Measurements from ENCODE around the gene PPFIA1.

Gene PPFIA1

GRCh38 chr11:70297341-70297740 is 26.9 kb downstream of the PPFIA1 start:
- no peak for DNase-seq (ENCODE audit: low read depth in 2 of 2)

DNA sequence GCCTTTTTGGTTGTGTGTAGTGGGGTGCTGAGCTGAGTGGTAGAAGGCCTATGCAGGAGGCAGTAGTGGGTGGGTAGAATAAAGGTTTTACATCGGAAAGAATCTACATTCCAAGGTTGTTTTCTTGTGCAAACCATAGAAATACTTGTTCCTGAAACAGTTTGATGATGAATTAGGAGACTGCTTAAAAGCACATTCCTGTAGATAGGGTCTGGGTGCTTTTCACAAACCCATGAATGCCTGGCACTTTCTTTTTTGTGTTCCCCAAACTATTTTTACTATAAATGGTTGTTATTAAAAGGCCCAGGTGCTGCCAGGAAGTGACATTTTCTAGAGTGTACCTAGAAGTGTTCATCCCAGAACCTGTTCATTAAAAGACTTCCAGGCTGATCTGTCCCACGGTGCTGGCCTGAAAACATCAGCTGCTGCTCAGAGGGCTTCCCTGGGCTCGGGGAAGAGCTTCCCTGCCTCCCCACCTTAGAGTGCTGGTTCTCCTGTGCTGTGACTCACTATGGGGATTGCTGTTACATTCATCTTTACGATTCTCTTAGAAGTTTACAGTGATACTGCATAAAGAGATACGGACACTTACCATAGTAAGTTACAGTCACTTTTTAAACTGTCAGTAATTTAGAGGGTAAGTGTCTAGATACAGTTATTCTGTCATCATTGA is 27.9 kb downstream of the PPFIA1 start:
- DNase-seq (ENCODE audit: low read depth in 2 of 2), result no peak

DNA sequence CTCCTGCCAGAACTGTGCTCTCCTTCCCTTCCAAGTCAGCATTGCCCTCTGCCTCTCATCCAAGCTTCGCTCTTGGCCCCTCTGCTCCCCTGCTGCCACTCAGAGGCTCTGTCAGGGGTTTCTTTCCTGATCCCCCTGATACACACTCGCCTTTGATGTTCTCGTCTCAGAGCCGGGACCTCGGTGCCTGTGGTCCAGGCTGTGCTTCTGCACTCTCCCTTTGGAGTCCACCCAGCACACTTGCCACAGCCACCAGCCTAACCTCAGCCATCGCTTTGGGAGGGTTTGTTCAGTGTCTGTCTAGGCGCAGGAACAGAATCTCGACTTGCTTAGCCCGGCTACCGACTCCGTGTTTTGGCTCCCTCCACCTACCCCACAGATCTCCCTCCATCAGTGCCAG is 29.1 kb downstream of the PPFIA1 start:
- no peak for DNase-seq (ENCODE audit: low read depth in 2 of 2)

- no peak for DNase-seq (ENCODE audit: low read depth in 2 of 2)
Observed at GRCh38 chr11:70301191-70301590, 30.7 kb downstream of the PPFIA1 start.

DNA sequence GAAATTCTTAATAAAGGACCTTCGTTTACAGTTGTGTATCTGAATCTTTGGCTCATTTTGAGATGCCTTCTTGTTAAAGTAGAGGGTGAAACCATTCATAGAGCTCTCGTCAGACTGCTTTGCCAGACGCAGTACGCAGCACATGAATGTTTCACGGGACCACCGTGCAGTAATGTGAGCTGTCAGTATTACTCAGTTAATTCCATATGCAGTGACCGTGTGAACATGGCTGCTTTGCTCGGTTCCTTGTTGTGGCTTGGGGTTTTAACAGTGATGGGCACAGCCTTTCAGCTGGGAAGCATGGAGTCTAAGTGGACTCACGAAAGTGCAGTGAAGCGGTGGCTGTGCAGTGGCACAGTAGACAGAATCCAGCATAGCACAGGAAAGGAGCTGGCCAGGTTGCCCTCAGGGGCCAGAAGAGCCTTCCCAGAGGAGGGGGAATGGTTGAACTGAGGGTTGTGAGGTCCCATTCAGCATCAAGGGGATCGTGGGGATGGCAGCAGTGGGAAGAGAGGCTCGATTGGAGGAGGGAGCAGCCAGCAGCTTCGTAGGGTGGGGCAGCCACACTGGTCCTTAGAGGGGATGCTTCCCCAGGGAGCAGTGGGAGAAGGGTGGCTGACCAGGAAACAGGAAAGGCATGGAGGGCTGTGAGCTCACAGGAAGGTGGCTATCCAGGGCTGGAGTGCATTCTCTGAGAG is 31.4 kb downstream of the PPFIA1 start:
- no peak for DNase-seq (ENCODE audit: low read depth in 2 of 2)

DNA sequence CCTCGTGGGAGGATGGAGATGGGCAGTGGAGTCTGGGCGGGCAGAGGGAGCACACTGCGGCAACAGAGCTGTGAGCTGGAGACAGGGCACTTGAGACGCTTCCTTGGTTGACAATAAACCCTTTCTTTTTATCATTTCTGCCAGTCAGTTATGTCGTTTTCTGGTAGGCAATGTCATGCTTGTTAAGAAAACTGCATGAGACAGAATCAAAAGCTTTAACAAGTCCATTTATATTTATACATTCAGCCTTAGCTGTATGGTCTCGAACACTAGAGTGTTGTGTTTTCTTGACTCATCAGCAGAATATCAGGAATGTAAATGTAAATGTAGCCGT is 31.9 kb downstream of the PPFIA1 start:
- DNase-seq (ENCODE audit: low read depth in 2 of 2), result no peak

DNA sequence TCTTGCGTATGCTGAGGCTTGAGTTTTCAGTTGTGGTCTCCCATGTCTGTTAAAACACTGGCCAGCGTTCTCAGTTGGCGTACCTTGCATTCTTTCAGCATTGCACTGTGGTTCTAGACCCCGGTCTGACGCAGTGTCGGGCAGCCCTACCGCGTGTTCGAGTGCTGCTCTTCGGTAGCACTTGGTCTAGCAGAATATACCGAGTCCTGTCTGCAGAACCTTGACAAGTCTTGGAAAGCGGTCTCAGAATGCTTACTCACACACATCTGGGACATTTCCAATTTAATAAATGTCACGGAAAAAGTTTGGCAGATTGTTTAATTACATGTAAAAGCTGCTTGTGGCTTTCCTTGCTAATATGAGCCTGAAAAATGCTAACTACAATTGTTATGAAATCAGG is 32.6 kb downstream of the PPFIA1 start:
- no peak for DNase-seq (ENCODE audit: low read depth in 2 of 2)

DNA sequence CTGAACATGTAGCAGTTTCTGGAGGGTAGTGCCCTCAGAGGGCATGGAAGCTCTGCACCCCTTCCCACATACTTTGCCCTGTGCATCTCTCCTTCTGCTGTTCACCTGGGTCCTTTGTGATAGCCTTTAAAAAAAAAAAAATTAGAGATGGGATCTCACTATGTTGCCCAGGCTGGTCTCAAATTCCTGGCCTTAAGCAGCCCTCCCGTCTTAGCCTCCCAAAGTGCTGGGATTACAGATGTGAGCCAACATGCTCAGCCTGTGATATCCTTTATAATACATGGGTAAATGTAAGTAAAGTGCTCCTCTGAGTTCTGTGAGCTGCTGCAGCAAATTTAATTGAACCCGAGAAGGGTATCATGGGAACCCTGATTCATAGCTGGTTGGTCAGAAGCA is 33.7 kb downstream of the PPFIA1 start:
- no peak for DNase-seq (ENCODE audit: low read depth in 2 of 2)

DNA sequence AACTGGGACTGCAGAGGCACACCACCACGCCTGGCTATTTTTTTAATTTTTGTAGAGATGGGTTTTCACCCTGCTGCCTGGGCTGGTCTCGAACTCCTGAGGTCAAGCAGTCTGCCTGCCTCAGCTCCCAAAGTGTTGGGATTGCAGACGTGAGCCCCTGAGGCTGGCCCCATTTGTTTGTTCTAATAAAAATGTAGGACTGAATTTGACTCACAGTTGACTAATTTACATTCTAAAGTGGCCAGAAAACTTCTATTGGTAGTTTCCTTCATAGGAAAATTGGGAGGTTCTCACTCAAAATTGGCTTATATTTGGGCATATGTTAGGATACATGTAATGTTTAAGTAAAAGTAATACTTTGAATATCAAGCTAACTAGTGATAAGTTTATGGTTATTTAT is 35.0 kb downstream of the PPFIA1 start:
- no peak for DNase-seq (ENCODE audit: low read depth in 2 of 2)

- DNase-seq (ENCODE audit: low read depth in 2 of 2), result no peak
Observed at GRCh38 chr11:70306586-70307033, 36.1 kb downstream of the PPFIA1 start.

DNA sequence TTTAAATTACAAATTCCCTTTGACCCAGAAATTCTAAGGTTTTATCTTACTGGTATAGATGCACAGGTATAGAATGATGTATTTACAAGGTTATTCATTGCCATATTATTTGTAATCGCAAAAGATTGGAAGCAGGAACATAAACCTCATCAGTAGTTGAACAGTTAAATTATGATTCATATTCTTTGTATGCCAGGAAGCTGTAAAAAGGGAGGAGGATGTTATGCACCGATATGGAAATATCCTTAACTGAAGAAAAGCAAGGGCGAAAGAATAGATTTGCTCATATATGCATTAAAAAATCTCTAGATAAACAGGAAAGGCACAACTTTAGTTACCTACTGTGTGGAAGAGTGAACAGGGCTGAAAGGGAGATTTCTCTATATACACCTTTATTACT is 36.7 kb downstream of the PPFIA1 start:
- no peak for DNase-seq (ENCODE audit: low read depth in 2 of 2)

DNA sequence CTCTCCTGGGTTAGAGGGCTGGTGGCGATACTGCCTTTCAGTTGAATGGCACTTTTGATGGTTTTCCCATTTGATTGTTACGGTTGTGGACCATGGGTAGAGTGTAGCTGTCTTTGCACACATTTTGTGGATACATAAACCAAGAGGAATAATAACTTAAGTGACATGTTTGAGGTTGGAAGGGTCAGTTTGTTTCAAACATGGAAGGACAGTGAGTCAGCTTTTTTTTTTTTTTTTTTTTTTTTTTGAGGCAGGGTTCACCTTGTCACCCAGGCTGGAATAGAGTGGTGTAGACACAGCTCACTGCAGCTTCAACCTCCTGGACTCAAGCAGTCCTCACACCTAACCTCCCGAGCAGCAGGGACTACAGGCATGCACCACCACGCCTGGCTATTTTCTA is 41.1 kb downstream of the PPFIA1 start:
- no peak for DNase-seq (ENCODE audit: low read depth in 2 of 2)

- no peak for DNase-seq (ENCODE audit: low read depth in 2 of 2)
Observed at GRCh38 chr11:70312401-70313357, 42.2 kb downstream of the PPFIA1 start.

- no peak for DNase-seq (ENCODE audit: low read depth in 2 of 2)
Observed at GRCh38 chr11:70313945-70314344, 43.5 kb downstream of the PPFIA1 start.

DNA sequence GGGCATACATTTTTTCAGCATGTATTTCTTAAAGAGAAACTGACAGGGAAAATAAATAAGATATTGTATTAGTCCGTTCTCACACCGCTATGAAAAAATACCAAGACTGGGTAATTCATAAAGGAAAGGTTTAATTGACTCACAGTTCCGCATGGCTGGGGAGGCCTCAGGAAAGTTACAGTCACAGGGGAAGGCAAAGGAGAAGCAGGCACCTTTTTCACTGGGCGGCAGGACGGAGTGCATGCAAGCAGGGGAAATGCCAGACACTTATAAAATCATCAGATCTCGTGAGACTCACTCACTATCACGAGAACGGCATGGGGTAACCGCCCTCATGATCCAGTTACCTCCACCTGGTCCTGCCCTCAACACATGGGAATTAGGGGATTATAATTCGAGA is 44.2 kb downstream of the PPFIA1 start:
- no peak for DNase-seq (ENCODE audit: low read depth in 2 of 2)

- no peak for DNase-seq (ENCODE audit: low read depth in 2 of 2)
Observed at GRCh38 chr11:70315716-70316115, 45.2 kb downstream of the PPFIA1 start.

GRCh38 chr11:70317581-70318305 is 47.3 kb downstream of the PPFIA1 start:
- no peak for DNase-seq (ENCODE audit: low read depth in 2 of 2)

DNA sequence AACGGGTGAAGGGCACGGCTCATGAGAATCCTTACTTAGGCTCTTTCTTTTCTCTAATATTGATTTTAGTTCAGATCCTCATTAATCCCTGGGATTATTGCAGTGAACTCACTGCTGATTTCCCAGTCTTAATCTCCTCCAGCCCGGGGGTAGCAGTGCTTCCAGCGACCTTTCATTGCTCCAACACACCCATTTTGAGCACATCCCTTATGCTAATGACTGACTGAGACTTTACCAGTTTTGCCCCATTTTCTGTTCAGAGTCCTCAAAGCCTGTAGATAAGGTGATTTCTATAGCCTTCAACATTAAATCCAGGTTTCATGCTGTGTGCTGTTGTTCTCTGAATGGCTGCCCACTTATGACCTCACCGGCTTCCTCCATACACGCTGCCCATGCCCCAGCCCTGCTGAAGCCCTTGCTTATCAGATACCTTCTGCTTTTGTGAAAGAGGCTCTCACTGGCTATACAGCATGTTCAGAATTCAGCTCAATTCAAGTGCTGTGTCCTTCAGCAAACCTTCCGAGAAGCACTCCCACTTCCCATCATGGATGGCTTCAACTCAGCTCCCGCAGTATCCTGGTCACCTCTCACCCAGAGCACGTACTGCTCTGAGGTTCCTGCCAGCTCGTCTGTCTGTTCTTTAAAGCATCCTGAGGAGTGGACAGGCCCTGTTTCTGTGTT is 49.0 kb downstream of the PPFIA1 start:
- DNase-seq (ENCODE audit: low read depth in 2 of 2), result no peak

GRCh38 chr11:70322666-70323065 is 52.2 kb downstream of the PPFIA1 start:
- DNase-seq (ENCODE audit: low read depth in 2 of 2), result no peak

- DNase-seq (ENCODE audit: low read depth in 2 of 2), result no peak
Observed at GRCh38 chr11:70323806-70324205, 53.3 kb downstream of the PPFIA1 start.

DNA sequence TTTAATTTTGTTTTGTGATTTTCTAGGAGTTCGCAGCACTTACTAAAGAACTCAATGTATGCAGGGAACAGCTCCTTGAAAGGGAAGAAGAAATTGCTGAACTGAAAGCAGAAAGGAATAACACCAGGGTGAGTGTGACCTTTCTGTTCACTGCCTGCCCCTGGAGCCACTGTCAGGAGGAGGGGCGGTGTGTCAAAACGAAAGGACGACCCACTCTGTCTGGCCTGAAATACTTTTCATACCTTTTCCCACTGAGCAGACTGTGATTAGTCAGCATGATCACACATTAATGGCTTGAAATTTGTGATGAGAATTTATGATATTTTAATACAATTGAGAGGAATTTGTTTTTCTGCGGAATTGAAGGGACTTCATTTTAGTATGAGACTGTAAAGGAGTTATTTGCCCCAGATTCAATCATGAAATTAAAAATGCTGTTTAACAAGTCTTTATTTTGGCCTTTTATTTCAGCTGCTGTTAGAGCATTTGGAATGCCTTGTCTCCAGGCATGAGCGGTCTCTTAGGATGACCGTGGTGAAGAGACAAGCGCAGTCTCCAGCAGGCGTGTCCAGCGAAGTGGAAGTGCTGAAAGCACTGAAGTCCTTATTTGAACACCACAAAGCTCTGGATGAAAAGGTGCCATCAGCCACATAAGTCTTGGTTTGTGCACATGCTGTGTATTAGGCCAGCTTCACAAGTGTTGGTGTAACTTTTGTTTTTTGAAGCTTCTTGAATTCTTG is 54.1 kb downstream of the PPFIA1 start:
- no peak for DNase-seq (ENCODE audit: low read depth in 2 of 2)
